HG02852 (cell line): ENCODE data around the gene KIF2A.
A peak's percentile ranks its signal among the peaks of the same experiment; 100 is the strongest.
"Not testable (repeated sequence)": the region's sequence is repeated elsewhere in the genome, so short reads cannot be mapped to it uniquely, and the experiment has no call there.

ENCODE experiments used
- ATAC-seq: cut with Tn5 transposase; IDR thresholded peaks from one replicate; pipeline ENCODE4 v1.9.1; 2021; ENCODE audit warnings: mild to moderate bottlenecking, moderate library complexity; ENCODE audit not compliant: unreplicated experiment

The KIF2A gene

GRCh38 chr5:62289813-62290212 is 16.2 kb upstream of the KIF2A start:
- ATAC-seq, result no peak

DNA sequence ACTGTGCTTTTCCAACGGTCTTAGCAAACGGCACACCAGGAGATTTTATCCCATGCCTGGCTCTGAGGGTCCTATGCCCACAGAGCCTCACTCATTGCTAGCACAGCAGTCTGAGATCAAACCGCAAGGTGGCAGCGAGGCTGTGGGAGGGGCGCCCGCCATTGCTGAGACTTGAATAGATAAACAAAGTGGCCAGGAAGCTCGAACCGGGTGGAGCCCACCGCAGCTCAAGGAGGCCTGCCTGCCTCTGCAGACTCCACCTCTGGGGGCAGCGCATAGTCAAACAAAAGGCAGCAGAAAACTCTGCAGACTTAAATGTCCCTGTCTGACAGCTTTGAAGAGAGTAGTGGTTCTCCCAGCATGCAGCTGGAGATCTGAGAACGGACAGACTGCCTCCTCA is 14.2 kb upstream of the KIF2A start:
- not testable (repeated sequence) for ATAC-seq

GRCh38 chr5:62296998-62297397 is 9.0 kb upstream of the KIF2A start:
- ATAC-seq, result no peak

DNA sequence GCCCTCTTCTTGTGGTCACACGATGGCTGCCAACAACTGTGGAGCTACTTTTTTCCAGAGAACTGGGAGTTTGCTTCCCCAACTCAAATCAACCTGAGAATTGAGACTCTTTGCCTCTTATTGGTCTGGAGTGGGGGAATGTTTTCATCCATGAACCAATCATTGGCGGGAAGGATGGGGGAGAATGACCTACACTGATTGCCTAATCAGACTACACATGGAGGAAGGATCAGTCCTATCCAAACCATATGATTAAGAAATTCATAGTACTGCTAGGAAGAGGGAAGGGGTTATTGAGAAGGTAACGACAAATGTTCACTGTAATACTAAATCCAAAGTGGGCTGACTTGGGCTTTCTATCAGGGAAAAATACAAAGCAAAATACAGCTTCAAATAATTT is 7.9 kb upstream of the KIF2A start:
- no peak for ATAC-seq

GRCh38 chr5:62299101-62299500 is 6.9 kb upstream of the KIF2A start:
- ATAC-seq, result no peak

DNA sequence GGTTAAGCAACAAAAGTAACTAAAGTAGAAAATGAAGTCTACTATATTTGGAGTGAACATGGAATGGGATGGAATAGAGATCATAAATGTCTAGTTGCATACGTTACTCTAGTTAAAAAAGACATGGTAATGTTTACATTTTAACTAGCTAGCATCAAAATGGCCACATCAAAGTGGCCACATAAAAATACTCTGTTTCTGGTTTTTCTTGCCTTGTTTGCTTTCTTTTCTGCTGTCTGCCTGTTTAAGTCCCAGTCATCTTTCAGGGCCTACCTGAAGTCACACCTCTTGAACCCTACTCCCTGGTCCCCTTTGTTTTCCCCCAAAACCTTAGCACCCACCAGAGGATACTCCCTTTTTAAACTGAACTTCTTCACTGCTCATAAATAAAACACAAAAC is 6.4 kb upstream of the KIF2A start:
- no peak for ATAC-seq

GRCh38 chr5:62305358-62305714 is 670 bp upstream of the KIF2A start:
- ATAC-seq, result no peak

- ATAC-seq, result peak; percentile 35
These were observed 403 bp downstream of the KIF2A start for GRCh38 chr5:62306323-62306895.

DNA sequence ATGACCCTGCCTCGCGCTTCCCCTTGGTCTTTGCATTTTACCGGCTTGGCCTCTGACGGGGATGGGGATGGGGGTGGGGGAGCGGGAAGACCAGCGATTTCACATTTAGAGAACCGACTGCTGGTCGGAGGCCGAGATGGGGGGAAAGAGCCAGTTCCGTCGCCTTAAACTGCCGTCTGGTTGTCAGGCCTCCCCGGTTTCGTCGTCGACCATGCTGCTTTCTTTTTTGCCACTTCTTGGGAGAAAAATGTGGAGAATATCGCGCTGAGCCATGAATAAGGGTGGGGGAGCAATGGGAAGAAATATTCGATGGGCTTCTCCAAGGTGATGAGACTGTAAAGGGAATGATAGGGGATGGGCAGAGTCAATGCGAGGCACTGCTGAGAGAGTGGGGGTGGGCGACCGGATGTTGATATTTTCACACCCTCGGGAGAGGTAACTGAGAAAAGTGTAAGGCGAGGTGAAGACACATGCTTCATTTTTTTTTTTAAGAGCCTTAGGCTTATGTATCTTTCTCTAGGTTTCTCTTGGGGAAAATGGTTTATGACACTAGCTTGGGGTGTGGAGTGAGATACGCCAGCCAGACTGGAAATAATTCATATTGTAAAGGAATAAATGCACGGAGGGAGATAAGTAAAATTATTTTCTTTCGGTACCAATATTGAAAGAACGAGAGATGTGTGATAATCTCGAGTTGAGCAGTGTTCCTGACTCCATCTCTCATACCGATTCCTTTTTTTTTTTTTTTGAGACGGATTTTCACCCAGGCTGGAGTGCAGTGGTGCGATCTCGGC is 1.1 kb downstream of the KIF2A start:
- peak; percentile 16 for ATAC-seq

- ATAC-seq, result no peak
These were observed 2.4 kb downstream of the KIF2A start for GRCh38 chr5:62308439-62308838.

DNA sequence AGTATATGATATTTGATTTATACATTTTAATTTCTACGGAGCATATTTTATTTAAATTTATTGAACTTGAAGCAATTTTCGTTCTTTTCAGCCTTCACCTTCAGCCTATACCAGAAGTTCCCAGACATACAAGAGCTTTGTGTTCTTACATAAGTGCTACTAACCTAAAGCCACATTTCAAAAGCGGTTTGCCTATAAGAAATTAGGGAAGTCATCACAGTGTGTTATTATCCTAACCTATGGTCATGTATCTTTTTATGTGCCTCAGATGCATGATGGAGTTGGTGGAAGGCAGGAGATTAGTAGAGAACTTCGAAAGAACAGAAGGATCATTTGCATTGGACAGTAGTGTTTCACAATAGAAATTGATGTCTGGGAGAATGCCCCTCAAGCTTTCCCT is 3.1 kb downstream of the KIF2A start:
- ATAC-seq, result no peak

DNA sequence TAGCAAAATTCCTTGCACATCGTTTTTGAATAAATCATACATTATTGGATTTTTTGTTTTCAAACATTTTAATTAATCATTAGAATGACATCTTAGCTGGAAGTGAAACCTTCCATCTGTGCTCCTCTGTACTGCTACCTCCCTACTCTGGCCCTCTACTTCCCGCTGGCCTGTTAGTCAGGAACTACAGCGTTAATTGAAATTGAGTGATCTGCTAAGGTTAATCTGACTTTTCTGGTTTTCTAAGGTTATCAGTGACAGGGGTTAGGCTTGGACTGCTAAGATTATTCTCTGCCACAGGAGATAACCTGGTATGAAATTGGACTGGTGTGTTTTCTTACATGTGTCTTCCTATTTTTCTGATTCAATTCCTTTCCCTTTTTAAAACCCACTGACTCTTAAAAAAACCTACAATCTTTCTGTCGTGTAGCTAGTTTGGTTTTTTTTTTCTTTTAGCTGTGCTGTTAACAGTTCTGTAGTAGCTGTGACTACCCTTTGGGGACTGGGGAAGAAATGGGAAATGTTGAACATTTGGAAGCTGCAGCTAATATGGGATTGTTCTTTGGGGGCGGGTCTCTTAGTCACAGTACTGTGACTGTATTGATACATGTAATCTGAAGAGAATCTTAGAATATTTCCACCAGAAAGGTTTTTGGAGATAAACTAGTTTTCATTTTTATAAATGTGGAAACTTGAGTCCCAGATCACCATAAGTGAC is 4.6 kb downstream of the KIF2A start:
- no peak for ATAC-seq

DNA sequence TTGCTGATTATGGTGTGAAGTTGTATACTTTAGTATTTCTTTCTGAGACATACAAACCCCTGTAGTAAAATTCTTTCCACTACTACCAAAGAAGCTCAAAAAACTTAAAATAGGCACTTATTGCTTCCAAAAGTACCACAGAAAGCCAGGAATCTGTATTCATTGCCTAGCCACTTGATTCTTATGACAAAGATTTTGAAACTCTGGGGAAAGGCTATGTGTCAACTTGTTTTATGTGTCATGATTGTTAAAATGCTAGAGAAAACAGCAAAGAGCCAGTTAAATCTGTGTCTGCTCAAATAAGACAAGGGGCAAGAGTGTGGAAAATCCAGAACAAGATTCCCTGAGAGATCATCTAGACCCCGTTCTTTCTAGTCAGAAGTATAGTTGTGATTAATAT is 6.0 kb downstream of the KIF2A start:
- ATAC-seq, result no peak

- no peak for ATAC-seq
These were observed 6.7 kb downstream of the KIF2A start for GRCh38 chr5:62312674-62313073.

DNA sequence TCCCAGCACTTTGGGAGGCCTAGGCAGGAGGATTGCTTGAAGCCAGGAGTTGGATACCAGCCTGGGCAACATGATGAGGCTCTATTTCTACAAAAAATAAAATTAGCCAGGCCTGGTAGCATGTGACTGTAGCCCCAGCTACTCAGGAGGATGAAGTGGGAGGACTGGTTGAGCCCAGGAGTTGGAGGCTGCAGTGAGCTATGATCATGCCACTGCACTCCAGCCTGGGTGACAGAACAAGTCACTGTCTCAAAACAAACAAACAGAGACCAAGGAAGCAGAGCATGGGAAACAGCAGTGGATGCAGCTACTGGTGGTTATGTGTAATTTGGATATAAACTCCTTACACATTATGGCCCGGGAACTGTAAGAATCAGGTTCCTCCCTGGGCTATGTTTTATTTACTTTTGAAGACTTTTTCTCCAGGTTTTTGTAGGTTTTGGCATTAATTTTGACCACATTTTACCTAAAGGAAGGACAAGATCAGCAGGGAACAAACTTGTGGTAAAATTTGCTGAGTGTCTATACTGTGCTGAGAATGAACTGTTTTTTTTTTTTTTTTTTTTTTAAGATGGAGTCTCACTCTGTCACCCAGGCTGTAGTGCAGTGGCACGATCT is 8.3 kb downstream of the KIF2A start:
- ATAC-seq, result no peak

DNA sequence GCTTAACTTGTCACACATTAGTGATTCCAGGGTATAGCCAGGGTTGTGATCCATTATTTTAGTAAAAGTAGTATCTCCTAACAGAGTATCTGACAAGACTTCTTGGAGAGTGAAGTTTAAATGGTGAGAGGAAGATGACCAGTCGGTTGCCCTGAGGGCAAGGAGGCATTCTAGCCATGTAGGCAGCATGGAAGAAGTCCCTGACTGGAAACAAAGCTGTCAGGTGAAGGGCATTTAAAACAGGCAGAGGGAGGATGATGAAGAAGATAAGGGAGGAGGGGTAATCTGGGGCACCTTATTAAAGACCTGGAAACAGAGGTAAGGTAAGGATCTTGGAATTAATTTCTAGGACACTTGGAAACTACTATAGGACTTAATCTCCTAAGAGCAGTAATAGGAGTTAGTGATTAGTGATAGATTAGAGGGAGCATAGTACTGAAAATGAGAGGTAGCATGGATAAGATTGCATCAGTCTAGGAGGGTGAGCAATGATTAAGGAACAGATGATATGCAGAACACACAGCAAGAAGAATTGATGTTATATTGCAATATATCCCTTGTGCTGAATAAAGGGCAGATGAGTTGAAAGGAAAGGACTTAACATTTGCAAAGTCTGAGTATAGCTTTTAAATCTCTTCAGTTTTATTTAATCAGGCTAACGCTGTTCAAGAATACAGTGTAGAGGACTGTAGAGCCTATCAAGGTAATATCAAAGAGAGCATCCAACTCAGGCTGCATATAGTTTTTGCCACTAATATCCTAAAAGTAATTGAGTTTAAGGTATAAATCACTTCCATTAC is 9.6 kb downstream of the KIF2A start:
- no peak for ATAC-seq

DNA sequence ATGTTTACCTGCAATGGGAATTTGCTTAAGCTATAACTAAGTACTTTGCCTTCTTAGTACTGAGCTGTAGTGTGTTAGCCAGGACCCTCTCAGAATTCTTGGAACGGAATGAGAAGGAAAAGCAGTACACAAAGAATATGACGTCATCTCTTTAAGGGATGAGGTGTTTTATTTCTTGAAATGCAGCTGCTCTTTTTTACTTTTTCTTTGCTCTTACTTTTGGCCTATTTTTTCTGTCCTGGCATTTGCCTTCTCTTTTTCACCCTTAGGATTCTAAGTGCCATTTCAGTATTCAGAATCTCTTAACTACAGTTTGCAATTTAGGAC is 10.1 kb downstream of the KIF2A start:
- ATAC-seq, result no peak

DNA sequence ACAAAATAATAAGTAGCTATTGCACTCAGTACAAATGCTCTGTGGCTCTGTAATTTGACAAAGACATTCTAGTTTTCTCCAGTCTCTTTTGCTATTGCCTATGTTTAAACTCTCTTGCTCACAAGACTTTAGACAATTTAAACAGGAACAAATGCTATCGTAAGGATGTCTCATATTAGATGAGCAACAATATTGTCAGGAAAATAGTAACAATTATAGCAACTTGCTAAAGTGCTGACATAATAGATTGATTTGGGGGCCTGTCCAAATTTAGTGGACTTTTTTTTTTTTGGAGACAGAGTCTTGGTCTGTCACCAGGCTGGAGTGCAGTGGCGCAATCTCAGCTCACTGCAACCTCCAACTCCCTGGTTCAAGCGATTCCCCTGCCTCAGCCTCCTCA is 11.8 kb downstream of the KIF2A start:
- ATAC-seq, result no peak

GRCh38 chr5:62322484-62322883 is 16.5 kb downstream of the KIF2A start:
- ATAC-seq, result no peak

GRCh38 chr5:62326302-62326701 is 20.3 kb downstream of the KIF2A start:
- peak; percentile 68 for ATAC-seq

DNA sequence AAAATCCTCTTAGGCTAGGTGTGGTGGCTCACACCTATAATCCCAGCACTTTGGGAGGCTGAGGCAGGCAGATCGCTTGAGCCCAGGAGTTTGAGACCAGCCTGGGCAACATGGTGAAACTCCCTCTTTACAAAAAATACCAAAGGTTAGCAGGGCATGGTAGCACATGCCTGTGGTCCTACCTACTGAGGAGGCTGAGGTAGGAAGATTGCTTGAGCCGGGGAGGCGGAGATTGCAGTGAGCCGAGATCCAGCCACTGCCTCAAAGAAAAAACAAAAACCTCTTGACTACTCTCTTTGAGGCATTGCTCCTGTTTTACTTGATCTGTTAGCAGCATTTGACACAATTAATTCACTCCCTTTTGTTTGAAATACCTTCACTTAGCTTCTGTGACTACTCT is 20.7 kb downstream of the KIF2A start:
- peak; percentile 5 for ATAC-seq
